WTC11 (cell line): ENCODE results near the gene NKX6-2. TPM values are rescaled to one million over a fixed set of nuclear protein-coding genes. Genes with fewer than 3 reads are reported as not detected.

Experiments
- ATAC-seq: fragments of 200-7000 bp; cut with Tn5 transposase; 2 replicates; pipeline ENCODE4 v1.10.0; 2021; ENCODE audit warnings: mild to moderate bottlenecking, moderate library complexity
- CTCF ChIA-PET: fragments of 300-600 bp; sonication (Branson Sonifier 250); formaldehyde crosslinking; loops from one replicate; lab custom pipeline; 2021; ENCODE audit warnings: antibody characterized with exemption; lab: Charles Lee
- POLR2A ChIA-PET: fragments of 350-600 bp; sonication (Branson Sonifier 250); formaldehyde crosslinking; loops from one replicate; lab custom pipeline; 2021; ENCODE audit warnings: antibody characterized with exemption; lab: Charles Lee
- DNase-seq: peaks from one replicate; pipeline ENCODE4 v3.0.0; 2021; ENCODE audit warnings: low spot score
- H3K27ac Mint-ChIP-seq: 2 replicates; pipeline ENCODE4 v1.8.0; 2021; ENCODE audit warnings: mixed read lengths
- H3K27me3 Mint-ChIP-seq: 2 replicates; pipeline ENCODE4 v1.8.0; 2021; ENCODE audit warnings: low read depth, mild to moderate bottlenecking, moderate library complexity, mixed read lengths
- H3K36me3 Mint-ChIP-seq: 2 replicates; pipeline ENCODE4 v1.8.0; 2021; ENCODE audit warnings: mixed read lengths
- H3K4me1 Mint-ChIP-seq: 2 replicates; pipeline ENCODE4 v1.8.0; 2022; ENCODE audit warnings: mixed read lengths
- H3K4me3 Mint-ChIP-seq: 2 replicates; pipeline ENCODE4 v1.8.0; 2021; ENCODE audit warnings: mild to moderate bottlenecking, moderate library complexity, mixed read lengths
- H3K9me3 Mint-ChIP-seq: 2 replicates; pipeline ENCODE4 v1.8.0; 2021; ENCODE audit warnings: mixed read lengths
- AR ChIP-seq: fragments of 250-450 bp; sonication (Bioruptor Pico); IDR thresholded peaks from 2 replicates; pipeline ENCODE4 v1.9.0; 2021; ENCODE audit warnings: mild to moderate bottlenecking
- ARID4B ChIP-seq: sonication (generic); formaldehyde crosslinking; IDR thresholded peaks from 2 replicates; pipeline ENCODE4 v1.8.0; 2023; ENCODE audit warnings: missing genetic modification reagents, mild to moderate bottlenecking, borderline replicate concordance
- ATF1 ChIP-seq: sonication (generic); formaldehyde crosslinking; IDR thresholded peaks from 2 replicates; pipeline ENCODE4 v1.8.1; 2023; ENCODE audit warnings: mild to moderate bottlenecking, moderate library complexity, missing genetic modification reagents
- CREM ChIP-seq: sonication (generic); formaldehyde crosslinking; IDR thresholded peaks from 2 replicates; pipeline ENCODE4 v1.8.1; 2022; ENCODE audit warnings: mild to moderate bottlenecking, missing genetic modification reagents, moderate library complexity
- CTCF ChIP-seq: fragments of 200-600 bp; IDR thresholded peaks from 2 replicates; pipeline ENCODE4 v1.8.0; 2022; ENCODE audit warnings: antibody characterized with exemption
- E2F1 ChIP-seq: sonication (generic); formaldehyde crosslinking; IDR thresholded peaks from 2 replicates; pipeline ENCODE4 v1.8.0; 2022; ENCODE audit warnings: mild to moderate bottlenecking, missing genetic modification reagents
- E2F5 ChIP-seq: sonication (generic); formaldehyde crosslinking; IDR thresholded peaks from 2 replicates; pipeline ENCODE4 v1.8.1; 2022; ENCODE audit warnings: mild to moderate bottlenecking, moderate library complexity, missing genetic modification reagents
- ELF4 ChIP-seq: sonication (generic); formaldehyde crosslinking; IDR thresholded peaks from 2 replicates; pipeline ENCODE4 v1.8.1; 2022; ENCODE audit warnings: low read depth, mild to moderate bottlenecking, moderate library complexity, missing genetic modification reagents
- GRHL2 ChIP-seq: fragments of 250-450 bp; sonication (Bioruptor Pico); IDR thresholded peaks from 2 replicates; pipeline ENCODE4 v1.8.0; 2022; ENCODE audit warnings: mild to moderate bottlenecking, moderate library complexity; ENCODE audit not compliant: insufficient replicate concordance, severe bottlenecking
- IRF2 ChIP-seq: sonication (generic); formaldehyde crosslinking; IDR thresholded peaks from 2 replicates; pipeline ENCODE4 v1.8.0; 2022; ENCODE audit warnings: low read depth, missing genetic modification reagents, borderline replicate concordance
- JUN ChIP-seq: sonication (generic); formaldehyde crosslinking; IDR thresholded peaks from 2 replicates; pipeline ENCODE4 v1.8.0; 2023; ENCODE audit warnings: mild to moderate bottlenecking, missing genetic modification reagents
- MLX ChIP-seq: sonication (generic); formaldehyde crosslinking; IDR thresholded peaks from 2 replicates; pipeline ENCODE4 v1.8.1; 2023; ENCODE audit warnings: mild to moderate bottlenecking, missing genetic modification reagents, moderate library complexity
- NR2C2 ChIP-seq: sonication (generic); formaldehyde crosslinking; IDR thresholded peaks from 2 replicates; pipeline ENCODE4 v1.8.0; 2022; ENCODE audit warnings: mild to moderate bottlenecking, missing genetic modification reagents
- NR3C1 ChIP-seq: sonication (generic); formaldehyde crosslinking; conservative IDR thresholded peaks from 2 replicates; pipeline ENCODE4 v1.8.1; 2023; ENCODE audit warnings: low read depth, mild to moderate bottlenecking, missing genetic modification reagents
- RELA ChIP-seq: sonication (generic); formaldehyde crosslinking; IDR thresholded peaks from 2 replicates; pipeline ENCODE4 v1.8.1; 2022; ENCODE audit warnings: missing genetic modification reagents, mild to moderate bottlenecking, borderline replicate concordance
- SMAD3 ChIP-seq: sonication (generic); formaldehyde crosslinking; IDR thresholded peaks from 2 replicates; pipeline ENCODE4 v1.8.0; 2022; ENCODE audit warnings: missing genetic modification reagents, mild to moderate bottlenecking, borderline replicate concordance
- ZNF232 ChIP-seq: sonication (generic); formaldehyde crosslinking; IDR thresholded peaks from 2 replicates; pipeline ENCODE4 v1.8.0; 2022; ENCODE audit warnings: mild to moderate bottlenecking, missing genetic modification reagents
- ZNF281 ChIP-seq: sonication (generic); formaldehyde crosslinking; IDR thresholded peaks from 2 replicates; pipeline ENCODE4 v1.8.0; 2023; ENCODE audit warnings: mild to moderate bottlenecking, missing genetic modification reagents
- ZNF416 ChIP-seq: fragments of 250-450 bp; sonication (Bioruptor Pico); IDR thresholded peaks from 2 replicates; pipeline ENCODE4 v1.9.0; 2021; ENCODE audit warnings: mild to moderate bottlenecking, inconsistent platforms
- ZNF425 ChIP-seq: fragments of 250-450 bp; sonication (Bioruptor Pico); conservative IDR thresholded peaks from 2 replicates; pipeline ENCODE4 v1.9.0; 2021; ENCODE audit warnings: mild to moderate bottlenecking
- total RNA-seq: library from RNA; stranded (reverse); gene quantifications from 3 replicates; pipeline ENCODE4 v1.2.3, GENCODE V29; 2021

Gene NKX6-2
- total RNA-seq, 1 experiment from 2014 or later, result 0.15 TPM

GRCh38 chr10:132735341-132735775 lies 50.6 kb downstream of the NKX6-2 start (continued):
- no peak for TF ChIP-seq ARID4B (CRISPR knock-in tag)
- TF ChIP-seq ZNF416 (CRISPR knock-in tag), result no peak
- no peak for TF ChIP-seq E2F1
- TF ChIP-seq E2F5 (CRISPR knock-in tag), result no peak
- TF ChIP-seq IRF2 (CRISPR knock-in tag), result no peak
- TF ChIP-seq CREM (CRISPR knock-in tag), result no peak
- no peak for TF ChIP-seq NR2C2 (CRISPR knock-in tag)
- no peak for TF ChIP-seq NR3C1 (CRISPR knock-in tag)
- no peak for TF ChIP-seq ELF4 (CRISPR knock-in tag)
- no peak for TF ChIP-seq CTCF

GRCh38 chr10:132733926-132734325 lies 52.0 kb downstream of the NKX6-2 start:
- DNase-seq (no peak), ATAC-seq (no peak)
- ChIA-PET CTCF (no interaction called here), POLR2A (no interaction called here)
- Mint-ChIP-seq H3K9me3 (no peaks in the 10 kb centered on the region), H3K36me3 (no peaks in the 10 kb centered on the region), H3K27me3 (no peaks in the 10 kb centered on the region), H3K4me3 (no peak overlapping the region), H3K27ac (no peak overlapping the region), H3K4me1 (no peaks in the 10 kb centered on the region)
- no peak for TF ChIP-seq SMAD3 (CRISPR knock-in tag)
- TF ChIP-seq ZNF425 (CRISPR knock-in tag), result no peak
- no peak for TF ChIP-seq ZNF281
- no peak for TF ChIP-seq AR (CRISPR knock-in tag)
- TF ChIP-seq JUN (CRISPR knock-in tag), result no peak
- no peak for TF ChIP-seq MLX (CRISPR knock-in tag)
- no peak for TF ChIP-seq GRHL2
- TF ChIP-seq ATF1 (CRISPR knock-in tag), result no peak
- TF ChIP-seq RELA (CRISPR knock-in tag), result no peak
- TF ChIP-seq ZNF232 (CRISPR knock-in tag), result no peak
